ENCODE results near the gene UXS1.

DNA sequence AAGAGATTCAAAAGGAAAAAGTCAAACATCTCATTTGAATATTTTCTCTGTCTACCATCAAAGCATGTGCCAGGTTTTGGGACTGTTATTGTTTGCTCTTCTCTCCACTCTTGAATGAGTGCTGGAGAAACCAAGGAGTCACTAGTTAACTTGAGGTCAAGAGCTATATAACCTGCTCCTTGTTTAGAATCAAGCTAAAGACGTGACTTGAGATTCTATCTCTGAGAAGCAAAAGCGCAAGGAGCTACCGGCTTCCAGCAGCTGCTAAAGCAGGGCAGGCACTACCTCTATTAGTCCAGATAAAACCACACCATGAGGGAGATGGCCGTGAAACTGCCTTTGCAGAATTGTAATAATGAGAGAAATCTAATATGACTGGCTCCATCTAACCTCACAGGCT lies 36.0 kb downstream of the UXS1 start:
- TF ChIP-seq TCF4 (CRISPR knock-in tag; IDR thresholded peaks at IDR 0.05; ENCODE audit: borderline replicate concordance) (no peak), ZNF8 (CRISPR knock-in tag; IDR thresholded peaks at IDR 0.05) (no peak), ZFP30 (CRISPR knock-in tag; IDR thresholded peaks at IDR 0.05) (no peak), ESRRG (CRISPR knock-in tag; IDR thresholded peaks at IDR 0.05) (no peak), SNAI2 (CRISPR knock-in tag; IDR thresholded peaks at IDR 0.05) (no peak), ZNF70 (CRISPR knock-in tag; IDR thresholded peaks at IDR 0.05) (no peak), TOX (CRISPR knock-in tag; IDR thresholded peaks at IDR 0.05; ENCODE audit: borderline replicate concordance) (no peak)
- TF ChIP-seq, protein P1, sequence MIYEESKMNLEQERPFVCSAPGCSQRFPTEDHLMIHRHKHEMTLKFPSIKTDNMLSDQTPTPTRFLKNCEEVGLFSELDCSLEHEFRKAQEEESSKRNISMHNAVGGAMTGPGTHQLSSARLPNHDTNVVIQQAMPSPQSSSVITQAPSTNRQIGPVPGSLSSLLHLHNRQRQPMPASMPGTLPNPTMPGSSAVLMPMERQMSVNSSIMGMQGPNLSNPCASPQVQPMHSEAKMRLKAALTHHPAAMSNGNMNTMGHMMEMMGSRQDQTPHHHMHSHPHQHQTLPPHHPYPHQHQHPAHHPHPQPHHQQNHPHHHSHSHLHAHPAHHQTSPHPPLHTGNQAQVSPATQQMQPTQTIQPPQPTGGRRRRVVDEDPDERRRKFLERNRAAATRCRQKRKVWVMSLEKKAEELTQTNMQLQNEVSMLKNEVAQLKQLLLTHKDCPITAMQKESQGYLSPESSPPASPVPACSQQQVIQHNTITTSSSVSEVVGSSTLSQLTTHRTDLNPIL (CRISPR knock-in tag; IDR thresholded peaks at IDR 0.05; ENCODE audit: low read depth): no peak
- TF ChIP-seq, protein P2, sequence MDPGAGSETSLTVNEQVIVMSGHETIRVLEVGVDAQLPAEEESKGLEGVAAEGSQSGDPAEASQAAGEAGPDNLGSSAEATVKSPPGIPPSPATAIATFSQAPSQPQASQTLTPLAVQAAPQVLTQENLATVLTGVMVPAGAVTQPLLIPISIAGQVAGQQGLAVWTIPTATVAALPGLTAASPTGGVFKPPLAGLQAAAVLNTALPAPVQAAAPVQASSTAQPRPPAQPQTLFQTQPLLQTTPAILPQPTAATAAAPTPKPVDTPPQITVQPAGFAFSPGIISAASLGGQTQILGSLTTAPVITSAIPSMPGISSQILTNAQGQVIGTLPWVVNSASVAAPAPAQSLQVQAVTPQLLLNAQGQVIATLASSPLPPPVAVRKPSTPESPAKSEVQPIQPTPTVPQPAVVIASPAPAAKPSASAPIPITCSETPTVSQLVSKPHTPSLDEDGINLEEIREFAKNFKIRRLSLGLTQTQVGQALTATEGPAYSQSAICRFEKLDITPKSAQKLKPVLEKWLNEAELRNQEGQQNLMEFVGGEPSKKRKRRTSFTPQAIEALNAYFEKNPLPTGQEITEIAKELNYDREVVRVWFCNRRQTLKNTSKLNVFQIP (CRISPR knock-in tag; IDR thresholded peaks at IDR 0.05; ENCODE audit: borderline replicate concordance, low read depth): no peak

All from SK-N-SH treated with all-trans-retinoic acid at 6 μM for 48 hours (cell line).